ENCODE measurements around the gene EVI5L. TPM values are rescaled to one million over a fixed set of nuclear protein-coding genes. Genes with fewer than 3 reads are reported as not detected.

EVI5L gene
- total RNA-seq, 1 experiment from 2014 or later, result 6.4 TPM

- intact Hi-C loops (cut with micrococcal nuclease; ENCODE audit: unreplicated experiment) (no loop called here), in situ Hi-C loops (cut with HindIII; ENCODE audit: low pct_unique_long_range_greater_than_20kb, low sequenced_read_pairs) (no loop called here)
- Histone ChIP-seq H3K4me1 (ENCODE audit: control insufficient read depth, insufficient read depth, low read length) (no peaks in the 10 kb centered on the region), H3K9me3 (ENCODE audit: control insufficient read depth, insufficient read depth, low read depth, low read length) (no peaks in the 10 kb centered on the region), H3K36me3 (ENCODE audit: control insufficient read depth, insufficient read depth, low read length) (no peaks in the 10 kb centered on the region), H3K4me3 (ENCODE audit: low read depth in 2 of 2, low read length in 2 of 2) (no peak overlapping the region), H3K27me3 (ENCODE audit: control insufficient read depth, insufficient read depth, low read length) (no peaks in the 10 kb centered on the region), H3K27ac (ENCODE audit: low read length) (no peak overlapping the region)
- ATAC-seq, result no peak
- ChIA-PET CTCF (interaction anchor here (0.6 to 0.7 kb wide), 2 partner anchors 9 to 17 kb away, joined by 5 to 8 read pairs; no protein-coding TSS in a partner anchor), POLR2A (no interaction called here)
- TF ChIP-seq TCF7L2 (IDR thresholded peaks at IDR 0.05; ENCODE audit: low read depth, low read length) (no peak), POLR2AphosphoS5 (IDR thresholded peaks at IDR 0.05; ENCODE audit: low read depth, low read length) (no peak), REST (IDR thresholded peaks at IDR 0.05; ENCODE audit: insufficient read depth in 1 of 2, low read depth in 2 of 2, low read length in 1 of 2) (no peak), SIN3A (IDR thresholded peaks at IDR 0.05; ENCODE audit: borderline replicate concordance, insufficient read depth, low read depth, low read length) (no peak), CTCF (IDR thresholded peaks at IDR 0.05) (no peak)
- DNase-seq (ENCODE audit: low read depth, low spot score), result no peak
- no TSS peak for BruUV-seq (replicated peaks)
Measured at GRCh38 chr19:7866399-7867091, 36.5 kb downstream of the EVI5L start.

- Histone ChIP-seq H3K27me3 (ENCODE audit: control insufficient read depth, insufficient read depth, low read length) (no peaks in the 10 kb centered on the region), H3K4me3 (ENCODE audit: low read depth in 2 of 2, low read length in 2 of 2) (no peak overlapping the region), H3K9me3 (ENCODE audit: control insufficient read depth, insufficient read depth, low read depth, low read length) (no peaks in the 10 kb centered on the region), H3K36me3 (ENCODE audit: control insufficient read depth, insufficient read depth, low read length) (no peaks in the 10 kb centered on the region), H3K4me1 (ENCODE audit: control insufficient read depth, insufficient read depth, low read length) (no peaks in the 10 kb centered on the region), H3K27ac (ENCODE audit: low read length) (no peak overlapping the region)
- ChIA-PET POLR2A (no interaction called here), CTCF (interaction anchor here (0.6 to 0.7 kb wide), 2 partner anchors 8 to 16 kb away, joined by 5 to 8 read pairs; no protein-coding TSS in a partner anchor)
- BruUV-seq (replicated peaks), result no TSS peak
- ATAC-seq (no peak), DNase-seq (ENCODE audit: low read depth, low spot score) (no peak)
- intact Hi-C loops (cut with micrococcal nuclease; ENCODE audit: unreplicated experiment), result no loop called here
- TF ChIP-seq REST (IDR thresholded peaks at IDR 0.05; ENCODE audit: insufficient read depth in 1 of 2, low read depth in 2 of 2, low read length in 1 of 2) (no peak), TCF7L2 (IDR thresholded peaks at IDR 0.05; ENCODE audit: low read depth, low read length) (no peak), CTCF (IDR thresholded peaks at IDR 0.05) (no peak), POLR2AphosphoS5 (IDR thresholded peaks at IDR 0.05; ENCODE audit: low read depth, low read length) (no peak), SIN3A (IDR thresholded peaks at IDR 0.05; ENCODE audit: borderline replicate concordance, insufficient read depth, low read depth, low read length) (no peak)
- in situ Hi-C loops (cut with HindIII; ENCODE audit: low pct_unique_long_range_greater_than_20kb, low sequenced_read_pairs), result no loop called here
Measured at GRCh38 chr19:7867092-7867844, 37.2 kb downstream of the EVI5L start.

Data from Panc1 (cell line).